Neural cell (in vitro differentiated cells): Measurements from ENCODE around the gene RAD51B.

Experiments
- EZH2 ChIP-seq: fragments of 200-600, 300-800 bp; shearing (Covaris generic), sonication (generic); IDR thresholded peaks from 2 replicates; pipeline ENCODE4 v1.6.1; 2014; ENCODE audit warnings: antibody characterized with exemption, low read length, borderline replicate concordance, mild to moderate bottlenecking; ENCODE audit not compliant: insufficient read depth, poor library complexity, severe bottlenecking
- MXI1 ChIP-seq: fragments of 450-650 bp; conservative IDR thresholded peaks from 2 replicates; pipeline ENCODE4 v1.6.1; 2014; ENCODE audit warnings: antibody characterized with exemption, mild to moderate bottlenecking; ENCODE audit not compliant: poor library complexity, severe bottlenecking
- POLR2AphosphoS5 ChIP-seq: IDR thresholded peaks from 2 replicates; pipeline ENCODE4 v1.6.1; 2012
- RAD21 ChIP-seq: fragments of 450-650 bp; conservative IDR thresholded peaks from 2 replicates; pipeline ENCODE4 v1.6.1; 2014; ENCODE audit warnings: antibody characterized with exemption, mild to moderate bottlenecking, moderate library complexity
- TF ChIP-seq, protein P1 (sequence below): fragments of 450-650 bp; IDR thresholded peaks from 2 replicates; pipeline ENCODE4 v1.5.1; 2014; ENCODE audit warnings: antibody characterized with exemption, mild to moderate bottlenecking, moderate library complexity; ENCODE audit not compliant: poor library complexity, severe bottlenecking

DNA sequence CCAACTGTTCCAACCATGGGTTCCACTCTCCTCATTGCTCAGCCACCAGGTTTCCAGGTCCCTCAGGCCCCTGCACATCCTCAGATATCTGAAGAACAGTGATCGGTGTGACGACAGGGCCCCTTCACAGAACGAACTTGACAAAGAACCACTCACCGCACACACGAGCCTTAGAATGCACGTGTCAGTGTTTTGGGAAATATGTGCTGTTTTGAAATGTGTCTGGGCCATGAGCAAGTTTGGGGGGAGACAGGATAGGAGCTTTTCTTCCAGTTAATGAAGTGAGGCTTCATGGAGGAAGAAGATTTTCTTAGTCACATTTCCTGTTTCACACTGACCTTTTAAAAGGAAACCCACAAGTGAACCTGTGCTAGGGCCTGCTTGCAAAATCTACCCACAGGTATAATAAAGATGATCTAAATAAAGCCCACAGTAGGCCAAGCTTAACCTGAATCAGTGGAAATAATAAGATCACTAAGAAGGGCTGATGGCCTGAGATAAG, 914.7 kb downstream of the RAD51B start:
- TF ChIP-seq, protein P1, sequence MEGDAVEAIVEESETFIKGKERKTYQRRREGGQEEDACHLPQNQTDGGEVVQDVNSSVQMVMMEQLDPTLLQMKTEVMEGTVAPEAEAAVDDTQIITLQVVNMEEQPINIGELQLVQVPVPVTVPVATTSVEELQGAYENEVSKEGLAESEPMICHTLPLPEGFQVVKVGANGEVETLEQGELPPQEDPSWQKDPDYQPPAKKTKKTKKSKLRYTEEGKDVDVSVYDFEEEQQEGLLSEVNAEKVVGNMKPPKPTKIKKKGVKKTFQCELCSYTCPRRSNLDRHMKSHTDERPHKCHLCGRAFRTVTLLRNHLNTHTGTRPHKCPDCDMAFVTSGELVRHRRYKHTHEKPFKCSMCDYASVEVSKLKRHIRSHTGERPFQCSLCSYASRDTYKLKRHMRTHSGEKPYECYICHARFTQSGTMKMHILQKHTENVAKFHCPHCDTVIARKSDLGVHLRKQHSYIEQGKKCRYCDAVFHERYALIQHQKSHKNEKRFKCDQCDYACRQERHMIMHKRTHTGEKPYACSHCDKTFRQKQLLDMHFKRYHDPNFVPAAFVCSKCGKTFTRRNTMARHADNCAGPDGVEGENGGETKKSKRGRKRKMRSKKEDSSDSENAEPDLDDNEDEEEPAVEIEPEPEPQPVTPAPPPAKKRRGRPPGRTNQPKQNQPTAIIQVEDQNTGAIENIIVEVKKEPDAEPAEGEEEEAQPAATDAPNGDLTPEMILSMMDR: no peak
- TF ChIP-seq MXI1 (no peak), RAD21 (no peak), EZH2 (no peak), POLR2AphosphoS5 (no peak)
